SK-MEL-5 (cell line): ENCODE results near the gene TBC1D21. TPM values are rescaled to one million over a fixed set of nuclear protein-coding genes. Genes with fewer than 3 reads are reported as not detected.

ENCODE experiments used
- DNase-seq: peaks from one replicate; pipeline ENCODE4 v3.0.0-alpha.2; 2016; ENCODE audit warnings: low read depth, low spot score
- in situ Hi-C: cut with HindIII; loops from 2 replicates; pipeline ENCODE4 v1.10.0; 2016; ENCODE audit warnings: low sequenced_read_pairs, high pct_unique_total_duplicates, low pct_unique_long_range_greater_than_20kb
- polyA plus RNA-seq, 2 experiments: library from polyadenylated mRNA; depleted of rRNA; stranded (reverse); fragments of >200 nt; gene quantifications; 2 replicates each; pipeline ENCODE4 v1.2.3, GENCODE V29; 2015
- total RNA-seq: library from RNA; depleted of rRNA; stranded (reverse); fragments of >200 nt; shearing (Covaris generic); gene quantifications from 2 replicates; pipeline ENCODE4 v1.2.3, GENCODE V29; 2014; rRNA removed

TBC1D21 gene, protein sequence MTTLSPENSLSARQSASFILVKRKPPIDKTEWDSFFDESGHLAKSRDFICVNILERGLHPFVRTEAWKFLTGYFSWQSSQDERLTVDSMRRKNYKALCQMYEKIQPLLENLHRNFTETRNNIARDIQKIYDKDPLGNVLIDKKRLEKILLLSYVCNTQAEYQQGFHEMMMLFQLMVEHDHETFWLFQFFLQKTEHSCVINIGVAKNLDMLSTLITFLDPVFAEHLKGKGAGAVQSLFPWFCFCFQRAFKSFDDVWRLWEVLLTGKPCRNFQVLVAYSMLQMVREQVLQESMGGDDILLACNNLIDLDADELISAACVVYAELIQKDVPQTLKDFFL
- not detected in 2 replicates for total RNA-seq
- not detected in 2 replicates for polyA plus RNA-seq (2015; cell fraction: cytosol; rRNA removed)
- not detected in 2 replicates for polyA plus RNA-seq (2015; cell fraction: nucleus; rRNA removed)

DNA sequence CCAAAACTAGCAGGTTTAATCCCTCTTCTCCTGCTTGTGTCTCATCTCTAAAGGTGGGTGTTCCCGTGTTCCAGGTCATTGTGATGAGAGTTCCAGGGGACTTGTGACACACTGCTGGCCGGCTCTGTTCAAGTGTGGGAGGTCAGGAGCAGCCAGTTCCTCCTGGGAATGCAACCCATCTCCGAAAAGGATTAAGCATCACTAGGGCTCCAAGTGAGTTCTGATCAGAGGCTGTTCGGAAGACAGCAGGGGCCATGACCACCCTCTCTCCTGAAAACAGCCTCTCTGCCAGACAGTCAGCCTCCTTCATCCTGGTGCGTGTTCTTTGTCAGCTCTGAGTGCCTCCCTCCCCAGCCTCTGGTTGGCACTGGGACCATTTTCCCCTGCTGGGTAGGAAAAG is at the start of gene TBC1D21:
Gene TBC1D21 (plus strand): TSS at position 109 of the 400 bp plus-strand sequence. CDS start 146 bp downstream, at position 255.
- in situ Hi-C loops: no loop called here
- DNase-seq: no peak

DNA sequence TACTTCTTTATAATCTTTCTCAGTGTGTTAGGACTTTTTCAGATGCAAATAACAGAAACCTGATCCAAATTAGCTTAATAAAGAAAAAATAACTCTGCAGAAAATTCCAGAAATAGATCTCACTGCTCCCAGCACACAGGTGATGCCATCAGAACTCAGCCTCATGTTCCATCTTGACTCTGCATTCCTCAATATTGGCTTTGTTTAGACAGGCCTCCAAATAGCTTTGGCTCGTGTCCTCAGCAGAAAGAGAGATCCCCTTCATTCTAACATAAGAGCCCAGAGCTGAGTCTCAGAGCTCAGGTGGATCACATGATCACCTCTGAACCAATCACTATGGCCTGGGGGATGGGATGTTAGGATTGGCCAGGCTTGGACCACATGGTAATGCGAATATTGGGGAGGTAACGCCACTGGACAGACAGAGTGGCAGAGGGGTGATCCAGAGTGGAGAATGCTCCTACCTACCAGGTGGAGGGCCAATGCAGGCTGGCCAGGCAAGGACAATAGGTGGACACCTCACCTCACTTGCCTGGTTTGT is 46.6 kb upstream of the TBC1D21 start:
- DNase-seq: no peak
- in situ Hi-C loops: no loop called here

DNA sequence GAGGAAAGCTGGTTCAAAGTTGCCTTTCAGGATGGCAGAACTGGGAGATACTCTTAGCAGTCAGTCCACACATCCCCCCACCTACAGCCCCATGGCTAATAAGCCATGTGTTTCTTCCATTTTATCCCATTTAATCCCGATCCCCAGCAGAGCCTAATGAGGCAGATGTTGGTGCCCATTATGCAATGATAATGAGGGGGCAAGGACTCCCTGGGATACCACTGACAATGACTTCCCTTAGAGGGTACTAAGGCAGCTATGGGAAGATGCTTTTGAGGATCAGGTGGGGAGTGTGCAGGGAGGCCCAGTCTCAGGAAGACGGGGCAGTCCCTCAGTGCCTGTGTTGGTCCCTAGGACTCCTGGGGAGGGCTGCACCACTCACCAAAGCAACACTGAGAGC is 43.8 kb upstream of the TBC1D21 start:
- in situ Hi-C loops: no loop called here
- no peak for DNase-seq

DNA sequence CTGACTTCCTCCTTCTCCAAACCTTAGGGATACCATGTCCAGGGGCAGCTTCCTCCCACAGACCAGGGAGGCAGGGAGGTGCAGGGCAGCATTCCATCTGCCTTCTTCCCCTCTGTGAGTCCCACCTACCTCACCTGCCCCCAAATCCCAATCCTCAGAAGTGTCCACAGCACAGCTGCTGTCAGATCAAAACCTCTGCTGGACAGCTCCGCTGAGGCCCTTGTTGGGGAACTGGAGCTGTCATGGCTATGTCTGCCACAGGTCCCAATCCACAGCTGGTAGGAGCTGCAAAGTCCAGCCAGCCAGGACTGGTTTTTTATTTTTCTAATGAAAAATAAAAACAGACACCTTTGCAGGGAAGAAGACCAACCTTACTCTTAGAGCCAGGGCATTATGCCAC is 40.7 kb upstream of the TBC1D21 start:
- DNase-seq: no peak
- in situ Hi-C loops: no loop called here

DNA sequence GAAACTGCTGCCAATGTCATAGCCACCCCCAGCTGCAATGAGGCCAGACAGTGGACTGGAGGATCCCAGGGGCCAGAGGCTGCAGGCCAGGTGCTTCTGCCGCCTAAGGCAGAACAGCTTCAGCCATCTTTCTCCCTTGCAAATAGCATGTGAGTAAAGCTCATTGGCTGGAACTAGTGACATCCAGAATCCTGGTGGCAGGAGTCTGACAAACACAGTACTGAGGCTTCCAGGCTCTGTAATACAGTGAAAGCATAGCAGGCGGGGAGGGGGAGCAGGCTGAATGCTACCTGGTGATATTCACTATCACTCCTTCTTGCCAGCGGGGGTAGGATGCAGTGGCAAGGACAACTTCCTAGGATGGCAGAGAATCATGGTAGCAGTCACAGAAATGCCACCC is 36.5 kb upstream of the TBC1D21 start:
- no peak for DNase-seq
- in situ Hi-C loops: no loop called here

DNA sequence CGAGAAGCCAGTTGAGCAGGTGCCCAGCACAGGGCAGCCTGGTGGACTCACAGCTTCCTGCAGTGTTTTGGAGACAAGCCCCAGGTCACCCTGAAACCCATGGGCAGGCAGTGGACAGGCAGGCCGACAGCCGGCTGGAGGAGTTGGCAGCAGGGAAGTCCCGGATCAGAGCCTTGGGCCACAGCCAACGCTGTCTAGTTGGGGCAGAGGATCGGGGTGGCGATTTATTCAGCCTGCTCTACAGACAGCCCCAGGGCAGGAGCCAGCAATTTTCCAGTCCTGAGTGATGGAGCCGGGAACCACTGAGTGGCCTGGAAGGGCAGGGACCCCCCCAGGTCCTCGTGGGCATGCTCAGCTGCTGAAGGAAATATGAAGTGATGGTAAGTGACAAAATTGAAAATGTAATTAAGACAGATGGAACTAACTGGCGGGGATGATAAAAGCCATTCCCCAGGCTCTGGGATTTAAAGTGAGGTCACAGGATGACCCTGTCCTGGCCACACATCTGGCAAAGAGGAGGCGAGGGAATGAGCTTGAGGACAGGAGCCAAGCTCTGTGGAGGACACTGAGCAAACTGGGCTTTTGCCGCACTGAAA is 34.4 kb upstream of the TBC1D21 start:
- in situ Hi-C loops: no loop called here
- no peak for DNase-seq

DNA sequence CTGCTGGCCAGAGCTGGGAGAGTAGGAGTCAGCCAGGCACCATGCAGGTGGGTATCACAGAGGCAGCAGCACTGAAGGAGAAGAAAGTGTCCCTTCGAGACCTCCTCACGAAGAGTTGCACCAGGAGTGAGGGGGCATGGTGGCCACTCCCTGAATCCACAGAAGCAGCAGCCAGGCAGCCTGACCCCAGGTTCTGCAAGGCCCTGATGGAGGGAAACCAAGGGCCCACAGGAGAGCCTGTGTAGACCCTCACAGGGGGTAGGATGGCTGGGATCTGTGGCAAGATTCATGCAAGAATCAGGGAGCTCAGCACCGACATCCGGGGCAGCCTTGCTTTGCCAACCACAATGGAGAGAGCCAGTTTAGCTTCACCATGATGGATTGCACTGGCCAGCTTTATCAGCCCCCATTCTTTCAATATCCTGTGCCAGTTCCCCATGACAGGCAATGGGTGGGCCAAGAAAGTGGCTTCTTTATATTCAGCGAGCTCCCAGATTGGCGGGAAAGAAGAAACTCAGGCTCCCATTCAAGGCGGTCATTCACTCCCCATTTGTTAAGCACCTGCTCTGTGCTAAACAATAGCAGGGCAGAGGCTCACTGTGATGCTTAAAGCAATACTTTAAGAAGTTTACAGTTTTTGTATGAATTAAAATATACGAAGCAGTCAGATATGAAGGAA is 33.5 kb upstream of the TBC1D21 start:
- in situ Hi-C loops: no loop called here
- DNase-seq: no peak

DNA sequence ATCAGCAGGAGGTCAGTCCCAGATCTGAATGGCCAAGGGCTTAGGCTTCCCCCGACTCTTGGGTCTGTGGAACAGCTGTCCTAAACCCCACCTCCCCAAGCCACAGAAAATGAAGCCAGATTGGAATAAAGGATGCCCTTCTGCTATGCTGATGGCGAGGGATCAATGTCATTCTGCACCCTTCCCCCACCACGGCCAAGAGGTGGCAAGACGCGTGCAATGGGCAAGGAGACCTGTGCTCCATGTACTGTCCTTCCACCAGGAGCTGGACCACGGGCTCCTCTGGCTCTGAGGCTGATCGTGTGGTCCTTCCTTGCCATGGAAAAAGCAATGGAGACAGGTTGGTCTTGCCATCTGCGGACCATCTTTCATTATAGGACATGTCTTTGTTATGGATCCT is 32.6 kb upstream of the TBC1D21 start:
- in situ Hi-C loops: no loop called here
- no peak for DNase-seq

DNA sequence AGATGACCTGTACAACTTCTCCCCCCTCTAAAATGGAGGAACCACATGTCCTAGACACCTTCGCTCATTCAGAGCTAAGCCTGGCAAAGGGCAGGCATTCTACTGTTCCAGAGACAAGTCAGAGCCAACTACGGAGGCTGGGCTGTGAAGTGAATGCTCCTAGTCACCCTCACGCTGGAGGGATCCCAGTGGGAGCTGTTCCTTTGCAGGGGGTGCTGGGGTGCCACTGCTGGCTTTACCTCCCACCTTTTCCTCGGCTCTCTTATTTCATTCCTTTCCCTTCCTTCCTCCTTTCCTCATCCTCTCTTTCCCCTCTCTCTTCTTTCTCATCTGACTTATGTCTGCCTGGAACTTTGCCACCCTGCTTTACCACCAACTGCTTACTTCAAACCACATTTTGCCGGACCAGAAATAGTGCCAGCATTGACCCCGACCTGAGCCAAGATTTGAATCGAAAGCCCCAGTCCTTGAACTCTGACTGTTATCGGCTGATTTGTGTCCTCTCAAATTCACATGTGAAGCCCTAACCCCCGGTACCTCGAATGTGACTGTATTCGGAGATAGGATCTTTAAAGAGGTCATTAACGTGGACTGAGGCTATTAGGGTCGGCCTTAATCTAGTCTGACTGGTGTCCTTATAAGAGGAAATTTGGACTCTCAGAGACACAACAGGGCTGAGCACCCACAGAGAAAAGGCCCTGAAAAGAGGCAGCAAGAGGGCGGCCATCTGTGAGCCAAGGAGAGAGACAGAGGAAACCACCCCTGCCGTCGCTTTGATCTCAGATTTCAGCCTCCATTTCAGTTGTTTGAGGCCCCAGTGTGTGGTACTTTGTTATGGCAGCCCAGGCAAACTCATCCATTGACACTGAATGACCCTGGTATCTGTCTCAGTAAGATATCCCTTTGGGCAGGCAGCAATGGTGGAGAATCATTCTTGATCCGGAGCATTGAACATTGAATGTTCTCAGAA is 31.3 kb upstream of the TBC1D21 start:
- no peak for DNase-seq
- in situ Hi-C loops: no loop called here

DNA sequence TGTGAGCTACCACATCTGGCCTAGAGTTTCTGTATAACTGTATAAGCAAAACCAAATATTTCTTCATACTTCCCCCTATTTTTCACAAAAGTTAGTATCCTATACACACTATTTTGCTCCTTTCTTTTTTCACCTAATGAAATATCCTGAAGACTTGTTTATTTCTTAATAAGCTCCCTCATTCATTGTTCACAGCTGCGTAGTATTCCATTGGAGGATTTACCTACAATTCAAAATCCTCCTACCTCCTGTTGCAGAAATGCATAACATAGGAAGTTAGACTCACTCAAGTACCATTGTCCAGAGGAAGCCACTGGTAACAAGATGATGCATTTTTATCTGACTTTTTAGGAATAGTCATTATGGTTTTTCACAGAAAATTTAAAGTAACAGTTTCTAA is 29.6 kb upstream of the TBC1D21 start:
- no peak for DNase-seq
- in situ Hi-C loops: no loop called here

DNA sequence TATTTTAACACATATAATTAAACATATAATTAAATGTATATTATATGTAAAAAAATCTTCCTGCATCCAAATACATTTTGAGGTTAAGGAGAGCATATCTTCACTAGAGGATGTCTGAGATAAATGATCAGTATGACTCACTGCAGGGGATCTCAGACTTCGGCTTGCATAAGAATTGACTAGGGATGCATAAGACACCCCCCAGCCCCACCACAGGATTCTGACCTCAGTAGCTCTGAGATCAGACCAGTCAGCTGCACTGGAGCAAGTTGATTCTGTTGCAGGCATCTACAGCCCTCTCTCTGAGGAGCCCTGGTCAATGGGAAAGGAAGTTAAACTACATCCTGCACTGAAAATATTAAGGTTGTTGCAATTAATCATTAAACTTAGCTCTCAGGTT is 29.0 kb upstream of the TBC1D21 start:
- in situ Hi-C loops: no loop called here
- no peak for DNase-seq

DNA sequence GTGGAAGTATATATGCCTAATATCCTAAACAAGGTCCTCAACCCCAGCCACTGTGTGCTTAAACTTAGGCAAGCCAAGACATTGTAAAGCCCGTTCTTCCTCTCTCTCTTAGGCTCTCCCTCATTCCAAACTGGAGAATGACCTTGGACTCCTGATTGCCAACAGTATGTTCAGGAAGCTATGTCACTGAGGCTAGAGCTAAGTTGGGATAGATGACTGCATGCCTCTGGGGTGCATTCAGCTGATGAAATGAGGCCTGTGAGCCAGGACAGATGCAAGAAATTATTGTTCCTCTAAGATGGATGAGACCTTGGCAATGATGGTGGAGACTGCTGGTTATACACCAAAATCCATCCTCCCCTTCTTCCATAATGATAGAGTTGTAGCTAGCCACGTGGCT is 27.9 kb upstream of the TBC1D21 start:
- in situ Hi-C loops: no loop called here
- no peak for DNase-seq

DNA sequence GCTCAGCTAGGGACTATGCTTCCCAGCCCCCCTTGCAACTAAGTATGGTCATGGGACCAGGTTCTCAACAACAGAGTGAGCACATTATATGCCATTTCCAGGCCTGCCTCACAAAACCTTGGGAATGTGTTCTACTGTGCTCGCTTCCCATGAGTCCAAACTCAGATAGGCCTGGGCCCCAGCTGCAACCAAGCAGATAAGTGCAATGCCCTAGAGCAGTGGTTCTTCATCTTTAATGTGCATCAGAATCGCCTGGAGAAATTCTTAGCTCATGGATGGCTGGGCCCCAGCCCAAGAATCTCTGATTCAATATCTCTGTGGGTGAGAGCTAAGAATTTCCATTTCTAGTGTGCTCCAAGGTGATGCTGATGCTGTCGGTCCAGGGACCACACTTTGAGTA is 27.5 kb upstream of the TBC1D21 start:
- in situ Hi-C loops: no loop called here
- DNase-seq: no peak

DNA sequence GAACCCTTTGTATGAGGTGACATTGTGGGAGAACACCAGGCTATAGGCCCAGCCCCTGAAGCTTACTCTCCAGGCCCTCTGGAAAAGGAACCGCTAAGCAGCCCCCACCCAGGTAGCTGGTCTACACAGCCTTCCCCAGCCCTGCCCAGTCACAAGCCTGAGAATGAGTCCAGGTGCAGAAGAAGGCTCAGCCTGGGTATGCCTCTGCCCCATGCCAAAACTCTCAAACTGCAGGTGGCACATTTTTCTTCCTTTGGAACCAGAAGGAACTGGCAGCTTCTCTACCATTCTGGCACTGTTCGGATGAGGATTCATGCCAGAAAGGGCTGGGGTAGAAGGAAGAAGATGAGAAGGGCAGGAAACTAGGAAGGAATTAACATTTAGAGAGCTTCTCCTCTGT is 23.7 kb upstream of the TBC1D21 start:
- DNase-seq: no peak
- in situ Hi-C loops: no loop called here

DNA sequence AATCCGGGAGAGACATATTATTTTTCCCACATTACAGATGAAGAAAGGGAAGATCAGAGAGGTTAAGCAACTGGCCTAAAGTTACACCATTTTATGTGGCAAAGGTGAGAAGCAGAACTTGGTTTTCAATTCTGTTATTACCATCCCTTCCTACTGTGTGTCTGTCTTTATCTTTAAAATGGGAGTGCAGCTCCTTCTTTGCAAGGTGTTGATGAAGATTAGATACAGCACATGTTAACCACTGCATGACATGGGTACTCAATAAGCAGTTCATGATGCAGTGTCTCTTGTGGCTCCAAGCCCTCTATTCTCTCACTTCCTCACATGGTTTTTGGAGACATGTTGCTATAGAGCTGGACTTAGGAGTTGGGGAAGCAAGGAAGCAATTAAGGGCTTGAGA is 23.1 kb upstream of the TBC1D21 start:
- in situ Hi-C loops: no loop called here
- no peak for DNase-seq

DNA sequence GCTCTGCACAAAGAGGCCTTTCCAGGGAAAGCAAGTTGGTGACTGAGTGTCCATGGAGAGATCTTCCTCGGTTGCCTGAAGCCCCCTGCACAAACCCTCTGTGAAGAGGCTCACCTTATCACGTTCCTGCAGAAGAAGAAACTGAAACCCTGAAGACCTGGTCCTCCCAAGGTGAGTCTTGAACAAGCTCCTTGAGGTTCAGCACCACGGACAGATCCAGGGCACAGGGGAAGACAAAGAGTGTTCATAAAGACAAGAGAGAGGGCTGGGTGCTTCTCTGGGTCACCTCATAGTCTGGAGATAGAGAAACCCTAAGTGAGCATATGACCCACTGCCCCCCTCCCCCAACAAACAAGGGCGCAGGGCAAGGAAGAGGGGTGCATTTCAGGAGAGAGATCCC is 21.7 kb upstream of the TBC1D21 start:
- DNase-seq: peak; percentile 40
- in situ Hi-C loops: no loop called here

DNA sequence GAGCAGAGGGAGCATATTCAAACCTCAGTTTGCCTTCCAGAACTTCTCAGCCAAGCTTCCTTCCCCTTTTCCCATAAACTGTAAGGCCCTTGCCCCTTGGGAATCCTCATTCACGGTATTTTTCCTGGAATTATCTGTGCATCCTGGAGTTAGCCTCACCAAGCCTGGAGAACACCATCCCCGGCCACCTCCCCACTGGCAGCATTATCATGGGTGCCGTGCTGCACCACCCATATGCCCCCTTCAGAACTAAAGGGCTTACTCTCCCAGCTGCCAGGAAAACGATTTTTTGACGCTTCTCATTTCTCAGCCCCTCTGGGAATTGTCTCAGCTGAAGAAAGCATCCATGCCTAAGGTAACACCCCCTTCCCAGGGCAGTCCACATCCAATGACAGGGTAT is 20.9 kb upstream of the TBC1D21 start:
- in situ Hi-C loops: no loop called here
- no peak for DNase-seq
